ENCODE measurements around the gene C3orf33. TPM values are rescaled to one million over a fixed set of nuclear protein-coding genes. Genes with fewer than 3 reads are reported as not detected.

C3orf33 gene
- total and polyA plus RNA-seq, 2 experiments from 2014 or later: 4.8 to 5.5 TPM

GRCh38 chr3:155714295-155714718, 91.8 kb downstream of the C3orf33 start:
- H3K36me3 ChIP-seq: no peaks in the 10 kb centered on the region

More at GRCh38 chr3:155714295-155714718, 91.8 kb downstream of the C3orf33 start:
- Histone ChIP-seq H3K4me1 (ENCODE audit: low read depth) (no peaks in the 10 kb centered on the region), H3K4me3 (no peak overlapping the region), H3K9me3 (ENCODE audit: low read depth) (no peaks in the 10 kb centered on the region), H3K27ac (no peak overlapping the region), H3K27me3 (no peaks in the 10 kb centered on the region)
- DNase-seq (ENCODE audit: low read depth in 1 of 2, low spot score in 1 of 2): no peak
- TF ChIP-seq, protein P1, sequence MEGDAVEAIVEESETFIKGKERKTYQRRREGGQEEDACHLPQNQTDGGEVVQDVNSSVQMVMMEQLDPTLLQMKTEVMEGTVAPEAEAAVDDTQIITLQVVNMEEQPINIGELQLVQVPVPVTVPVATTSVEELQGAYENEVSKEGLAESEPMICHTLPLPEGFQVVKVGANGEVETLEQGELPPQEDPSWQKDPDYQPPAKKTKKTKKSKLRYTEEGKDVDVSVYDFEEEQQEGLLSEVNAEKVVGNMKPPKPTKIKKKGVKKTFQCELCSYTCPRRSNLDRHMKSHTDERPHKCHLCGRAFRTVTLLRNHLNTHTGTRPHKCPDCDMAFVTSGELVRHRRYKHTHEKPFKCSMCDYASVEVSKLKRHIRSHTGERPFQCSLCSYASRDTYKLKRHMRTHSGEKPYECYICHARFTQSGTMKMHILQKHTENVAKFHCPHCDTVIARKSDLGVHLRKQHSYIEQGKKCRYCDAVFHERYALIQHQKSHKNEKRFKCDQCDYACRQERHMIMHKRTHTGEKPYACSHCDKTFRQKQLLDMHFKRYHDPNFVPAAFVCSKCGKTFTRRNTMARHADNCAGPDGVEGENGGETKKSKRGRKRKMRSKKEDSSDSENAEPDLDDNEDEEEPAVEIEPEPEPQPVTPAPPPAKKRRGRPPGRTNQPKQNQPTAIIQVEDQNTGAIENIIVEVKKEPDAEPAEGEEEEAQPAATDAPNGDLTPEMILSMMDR (IDR thresholded peaks at IDR 0.05; ENCODE audit: low read depth, low read length): no peak

Other genes starting within 250 kb of the C3orf33 start
- 6.2 and 7.8 TPM in 2 replicates for gene PLCH1, start 61.2 kb downstream of the C3orf33 start, total RNA-seq
- 2.7 and 6.2 TPM in 2 replicates for gene PLCH1, start 61.2 kb downstream of the C3orf33 start, polyA plus RNA-seq
- 23.9 and 28.8 TPM in 2 replicates for gene SLC33A1, start 48.1 kb upstream of the C3orf33 start, total RNA-seq
- 7.9 and 17.5 TPM in 2 replicates for gene SLC33A1, start 48.1 kb upstream of the C3orf33 start, polyA plus RNA-seq
- gene GMPS, start 64.4 kb upstream of the C3orf33 start, total RNA-seq: 39.4 and 44.9 TPM in 2 replicates
- gene GMPS, start 64.4 kb upstream of the C3orf33 start, polyA plus RNA-seq: 83.1 and 116 TPM in 2 replicates

All from cardiac muscle cell (in vitro differentiated cells and primary cell).